GM18867 (cell line): ENCODE data around the gene NWD2.
"Not testable (repeated sequence)": the region's sequence is repeated elsewhere in the genome, so short reads cannot be mapped to it uniquely, and the experiment has no call there.

Source experiments
- ATAC-seq: cut with Tn5 transposase; IDR thresholded peaks from one replicate; pipeline ENCODE4 v1.9.1; 2021; ENCODE audit warnings: mild to moderate bottlenecking, moderate library complexity; ENCODE audit not compliant: unreplicated experiment

Gene NWD2

GRCh38 chr4:37490391-37491347 is 246.1 kb downstream of the NWD2 start:
- ATAC-seq: no peak

- ATAC-seq: not testable (repeated sequence)
Measured at GRCh38 chr4:37495353-37495752, 250.8 kb downstream of the NWD2 start.
